Brain microvascular endothelial cell (primary cell): Measurements from ENCODE around the gene RCOR2.

Experiments
- DNase-seq: peaks from one replicate; pipeline ENCODE4 v3.0.0-alpha.2; 2020
- H3K27ac ChIP-seq: fragments of 250-450 bp; sonication (Bioruptor Pico); 2 replicates; pipeline ENCODE4 v1.5.1; 2020; ENCODE audit warnings: mild to moderate bottlenecking, moderate library complexity
- H3K27me3 ChIP-seq: fragments of 250-450 bp; sonication (Bioruptor Pico); replicated peaks from 2 replicates; pipeline ENCODE4 v1.5.1; 2020; ENCODE audit warnings: mild to moderate bottlenecking
- H3K36me3 ChIP-seq: fragments of 250-450 bp; sonication (Bioruptor Pico); replicated peaks from 2 replicates; pipeline ENCODE4 v1.5.1; 2020; ENCODE audit warnings: mild to moderate bottlenecking
- H3K4me3 ChIP-seq: 2 replicates; pipeline ENCODE4 v1.5.1; 2011; ENCODE audit warnings: low read depth, mild to moderate bottlenecking, control low read depth, low read length, moderate library complexity
- CTCF ChIP-seq: IDR thresholded peaks from 2 replicates; pipeline ENCODE4 v1.5.1; 2011; ENCODE audit warnings: low read depth, mild to moderate bottlenecking, moderate library complexity, low read length, control low read depth, inconsistent platforms; ENCODE audit errors: missing control alignments
- in situ Hi-C: cut with HindIII; loops from 2 replicates; pipeline ENCODE4 v1.10.0; 2017; ENCODE audit warnings: low sequenced_read_pairs, low pct_ligation_motif_present

Gene RCOR2

GRCh38 chr11:63870351-63871140 lies 46.4 kb downstream of the RCOR2 start:
- no peak for TF ChIP-seq CTCF
- H3K27ac ChIP-seq: no peak overlapping the region
- H3K27me3 ChIP-seq: no peaks in the 10 kb centered on the region
- no peak overlapping the region for H3K4me3 ChIP-seq
- DNase-seq: no peak
- H3K36me3 ChIP-seq: no peaks in the 10 kb centered on the region
- in situ Hi-C loops: no loop called here

- no peaks in the 10 kb centered on the region for H3K27me3 ChIP-seq
- no peak overlapping the region for H3K27ac ChIP-seq
- no peak for DNase-seq
- TF ChIP-seq CTCF: no peak
- in situ Hi-C loops: no loop called here
- no peak overlapping the region for H3K4me3 ChIP-seq
- H3K36me3 ChIP-seq: no peaks in the 10 kb centered on the region
Measured at GRCh38 chr11:63869683-63870082, 47.3 kb downstream of the RCOR2 start.

GRCh38 chr11:63869171-63869591 lies 47.8 kb downstream of the RCOR2 start:
- in situ Hi-C loops: no loop called here
- no peak overlapping the region for H3K4me3 ChIP-seq
- H3K27ac ChIP-seq: no peak overlapping the region
- no peaks in the 10 kb centered on the region for H3K27me3 ChIP-seq
- no peaks in the 10 kb centered on the region for H3K36me3 ChIP-seq
- no peak for DNase-seq
- TF ChIP-seq CTCF: no peak

GRCh38 chr11:63868399-63869064 lies 48.4 kb downstream of the RCOR2 start:
- no peak for DNase-seq
- TF ChIP-seq CTCF: no peak

GRCh38 chr11:63867511-63867910 lies 49.5 kb downstream of the RCOR2 start:
- no peak for TF ChIP-seq CTCF
- in situ Hi-C loops: no loop called here
- Histone ChIP-seq H3K4me3 (no peak overlapping the region), H3K27me3 (no peaks in the 10 kb centered on the region), H3K36me3 (no peaks in the 10 kb centered on the region), H3K27ac (no peak overlapping the region)
- no peak for DNase-seq

More at GRCh38 chr11:63868399-63869064, 48.4 kb downstream of the RCOR2 start:
- Histone ChIP-seq H3K27ac (no peak overlapping the region), H3K36me3 (no peaks in the 10 kb centered on the region), H3K4me3 (no peak overlapping the region), H3K27me3 (no peaks in the 10 kb centered on the region)
- in situ Hi-C loops: no loop called here
